PFSK-1 (cell line): ENCODE data around the gene DISP1.

Source experiments
- FOXP2 ChIP-seq: optimal IDR thresholded peaks from 2 replicates; pipeline ENCODE3; 2011; ENCODE audit warnings: borderline replicate concordance, control low read depth, inconsistent platforms; ENCODE audit not compliant: insufficient read depth; ENCODE audit errors: extremely low read length, extremely low read depth
- POLR2AphosphoS5 ChIP-seq: IDR thresholded peaks from 2 replicates; pipeline ENCODE4 v1.6.1; 2012; ENCODE audit warnings: low read depth, mild to moderate bottlenecking, control low read depth, low read length, moderate library complexity
- REST ChIP-seq, 2 experiments: IDR thresholded peaks; 2 replicates each; pipeline versions ENCODE4 v1.6.1 to v1.8.0; 2011 to 2012; ENCODE audit warnings: low read depth in 2 of 2, low read length in 2 of 2, control low read depth in 1 of 2, inconsistent platforms in 1 of 2, mild to moderate bottlenecking in 1 of 2, moderate library complexity in 1 of 2; ENCODE audit not compliant: insufficient read depth in 1 of 2
- SIN3A ChIP-seq: IDR thresholded peaks from 2 replicates; pipeline ENCODE4 v1.6.1; 2012; ENCODE audit warnings: mild to moderate bottlenecking, low read length, moderate library complexity, borderline replicate concordance; ENCODE audit not compliant: insufficient read depth
- TAF1 ChIP-seq: IDR thresholded peaks from 2 replicates; pipeline ENCODE4 v1.6.1; 2012; ENCODE audit warnings: low read length, control low read depth, borderline replicate concordance; ENCODE audit not compliant: insufficient read depth

The DISP1 gene

GRCh38 chr1:222787729-222788128 is 27.1 kb upstream of the DISP1 start:
- TF ChIP-seq TAF1, result no peak
- no peak for TF ChIP-seq FOXP2
- TF ChIP-seq SIN3A, result no peak
- no peak for TF ChIP-seq REST (IDR thresholded peaks at IDR 0.05; ENCODE audit: insufficient read depth in 1 of 2, low read depth in 2 of 2, low read length in 2 of 2)
- TF ChIP-seq POLR2AphosphoS5, result no peak

- TF ChIP-seq TAF1 (no peak), SIN3A (no peak), REST (IDR thresholded peaks at IDR 0.05; ENCODE audit: insufficient read depth in 1 of 2, low read depth in 2 of 2, low read length in 2 of 2) (no peak), FOXP2 (no peak), POLR2AphosphoS5 (no peak)
Measured at GRCh38 chr1:222788402-222789156, 26.3 kb upstream of the DISP1 start.

- TF ChIP-seq POLR2AphosphoS5, result no peak
Measured at GRCh38 chr1:222790115-222790514, 24.7 kb upstream of the DISP1 start.

- TF ChIP-seq TAF1 (no peak), SIN3A (no peak), POLR2AphosphoS5 (no peak), REST (IDR thresholded peaks at IDR 0.05; ENCODE audit: insufficient read depth in 1 of 2, low read depth in 2 of 2, low read length in 2 of 2) (no peak), FOXP2 (no peak)
Measured at GRCh38 chr1:222790520-222790919, 24.3 kb upstream of the DISP1 start.

- no peak for TF ChIP-seq POLR2AphosphoS5
- TF ChIP-seq TAF1, result no peak
- no peak for TF ChIP-seq REST (IDR thresholded peaks at IDR 0.05; ENCODE audit: insufficient read depth in 1 of 2, low read depth in 2 of 2, low read length in 2 of 2)
- no peak for TF ChIP-seq FOXP2
- no peak for TF ChIP-seq SIN3A
Measured at GRCh38 chr1:222791006-222791710, 23.7 kb upstream of the DISP1 start.
